ENCODE results near the gene LRRC10B.

Gene LRRC10B

GRCh38 chr11:61546663-61547062, 38.1 kb downstream of the LRRC10B start:
- no peak for DNase-seq (ENCODE audit: low read depth)

GRCh38 chr11:61547246-61547645, 38.7 kb downstream of the LRRC10B start:
- no peak for DNase-seq (ENCODE audit: low read depth)

- DNase-seq (ENCODE audit: low read depth), result no peak
Measured at GRCh38 chr11:61549177-61549576, 40.6 kb downstream of the LRRC10B start.

GRCh38 chr11:61549662-61550568, 41.4 kb downstream of the LRRC10B start:
- DNase-seq (ENCODE audit: low read depth), result no peak

GRCh38 chr11:61550665-61551227, 42.2 kb downstream of the LRRC10B start:
- DNase-seq (ENCODE audit: low read depth), result no peak

GRCh38 chr11:61551634-61552033, 43.1 kb downstream of the LRRC10B start:
- peak; percentile 40 for DNase-seq (ENCODE audit: low read depth)

GRCh38 chr11:61552108-61552635, 43.6 kb downstream of the LRRC10B start:
- no peak for DNase-seq (ENCODE audit: low read depth)

GRCh38 chr11:61553373-61554171, 45.0 kb downstream of the LRRC10B start:
- DNase-seq (ENCODE audit: low read depth), result no peak

GRCh38 chr11:61554172-61554988, 45.8 kb downstream of the LRRC10B start:
- no peak for DNase-seq (ENCODE audit: low read depth)

- DNase-seq (ENCODE audit: low read depth), result no peak
Measured at GRCh38 chr11:61555051-61555969, 46.8 kb downstream of the LRRC10B start.

GRCh38 chr11:61555978-61556377, 47.4 kb downstream of the LRRC10B start:
- no peak for DNase-seq (ENCODE audit: low read depth)

- no peak for DNase-seq (ENCODE audit: low read depth)
Measured at GRCh38 chr11:61556621-61557020, 48.1 kb downstream of the LRRC10B start.
